HUES64 (cell line): ENCODE data around the gene CLPX.
"Not testable (repeated sequence)": the region's sequence is repeated elsewhere in the genome, so short reads cannot be mapped to it uniquely, and the experiment has no call there.

ENCODE experiments used
- H3K27ac ChIP-seq: 2 replicates; pipeline ENCODE4 v1.7.0; 2013; ENCODE audit warnings: low read depth, low read length, inconsistent platforms
- H3K27me3 ChIP-seq: 2 replicates; pipeline ENCODE4 v1.6.1; 2013; ENCODE audit warnings: mild to moderate bottlenecking, low read length; ENCODE audit not compliant: insufficient read depth
- H3K36me3 ChIP-seq: 2 replicates; pipeline ENCODE4 v1.6.1; 2013; ENCODE audit warnings: mild to moderate bottlenecking, low read length; ENCODE audit not compliant: insufficient read depth
- H3K4me1 ChIP-seq: 2 replicates; pipeline ENCODE4 v1.6.1; 2013; ENCODE audit warnings: mild to moderate bottlenecking, low read length, moderate library complexity; ENCODE audit not compliant: insufficient read depth
- H3K4me3 ChIP-seq: 2 replicates; pipeline ENCODE4 v1.5.1; 2013; ENCODE audit warnings: mild to moderate bottlenecking, low read length, moderate library complexity
- H3K9ac ChIP-seq: 2 replicates; pipeline ENCODE4 v1.6.1; 2013; ENCODE audit warnings: mild to moderate bottlenecking, low read depth, low read length
- H3K9me3 ChIP-seq: 2 replicates; pipeline ENCODE4 v1.6.1; 2013; ENCODE audit warnings: low read depth, low read length; ENCODE audit not compliant: insufficient read depth
- WGBS: fragments of 150-250, 120-280 bp; methylation state at CpG from one replicate; pipeline ENCODE4 v1.1.7; 2013; ENCODE audit warnings: missing lambda C conversion rate; 5-methylcytosine and 5-hydroxymethylcytosine counted together

Gene CLPX

DNA sequence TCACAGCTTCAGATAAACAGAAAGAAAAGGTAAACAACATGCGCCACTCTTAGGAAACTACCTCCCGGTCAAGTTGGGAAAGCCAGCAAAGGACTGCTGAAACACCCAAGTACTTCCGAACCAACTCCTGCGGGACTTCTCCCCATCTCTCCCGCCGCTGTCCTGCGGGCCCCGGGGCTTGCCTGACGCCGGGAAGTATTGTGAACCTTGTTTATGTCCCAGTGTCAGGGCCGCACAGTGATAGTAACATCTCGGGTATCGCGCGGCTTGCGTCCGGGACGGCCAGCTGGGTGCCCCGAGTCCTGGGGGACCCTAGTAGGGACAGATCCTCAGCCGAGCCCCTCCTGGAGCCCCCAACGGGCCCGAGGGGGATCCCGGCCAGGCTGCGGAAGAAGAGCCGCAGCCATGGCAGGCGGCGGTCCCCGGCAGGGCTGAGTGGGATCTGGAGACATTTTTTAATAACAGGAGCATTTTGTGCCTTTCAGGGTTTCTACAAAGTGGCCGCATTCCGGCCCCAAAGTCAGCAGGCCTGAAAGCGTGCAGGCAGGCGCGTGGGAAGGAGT, 756 bp downstream of the CLPX start:
- H3K27ac ChIP-seq, result peak overlapping the region; percentile 93
- H3K36me3 ChIP-seq, result peaks cover 16% of the 10 kb centered on the region
- H3K4me3 ChIP-seq, result peak overlapping the region; percentile 94
- peaks cover 12% of the 10 kb centered on the region; the same call in 1 of the 2 replicates for H3K4me1 ChIP-seq
- peak overlapping the region; percentile 88 for H3K9ac ChIP-seq
- WGBS, result under 1% methylated on average over 33 of the region's 33 CpGs
- H3K9me3 ChIP-seq, result no peaks in the 10 kb centered on the region
- H3K27me3 ChIP-seq, result no peaks in the 10 kb centered on the region

DNA sequence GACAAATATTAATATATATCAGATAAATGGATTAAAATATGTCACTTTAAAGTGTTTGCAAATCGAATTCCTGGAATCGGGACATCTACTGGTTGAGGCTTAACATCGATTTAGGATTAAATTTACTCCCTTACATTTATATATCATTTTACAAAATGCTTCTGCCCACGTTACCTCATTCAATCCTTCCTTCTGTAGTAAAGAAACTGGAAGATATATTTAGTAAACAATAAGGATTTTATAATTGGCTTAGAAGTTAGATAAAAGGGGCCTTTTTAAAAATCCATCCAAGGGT, 1.3 kb downstream of the CLPX start:
- peaks cover 21% of the 10 kb centered on the region for H3K36me3 ChIP-seq
- peak overlapping the region; percentile 93; the same call in 1 of the 2 replicates for H3K27ac ChIP-seq
- H3K4me3 ChIP-seq, result peak overlapping the region; percentile 94
- H3K4me1 ChIP-seq, result peaks cover 12% of the 10 kb centered on the region; the same call in 1 of the 2 replicates
- H3K27me3 ChIP-seq, result no peaks in the 10 kb centered on the region
- H3K9me3 ChIP-seq, result no peaks in the 10 kb centered on the region
- peak overlapping the region; percentile 88 for H3K9ac ChIP-seq
- 65% methylated on average over 3 of the region's 4 CpGs for WGBS

DNA sequence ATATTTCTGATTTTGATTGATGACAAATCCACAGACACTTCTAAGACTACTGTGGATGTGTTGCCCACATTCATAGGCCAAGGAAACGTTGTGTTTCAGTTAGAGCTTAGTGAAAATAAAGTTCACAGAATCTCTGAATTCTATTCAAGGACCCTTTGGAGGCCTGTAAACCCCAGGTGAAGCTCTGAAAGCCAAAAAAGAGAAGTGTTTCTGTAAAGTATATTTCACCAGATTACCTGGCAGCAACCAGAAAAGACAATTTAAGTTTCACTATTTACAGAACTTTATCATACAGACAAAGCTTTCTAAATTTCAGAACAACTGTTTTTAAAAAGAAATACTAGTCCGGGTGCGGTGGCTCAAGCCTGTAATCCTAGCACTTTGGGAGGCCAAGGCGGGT, 2.6 kb downstream of the CLPX start:
- Histone ChIP-seq H3K9me3 (no peaks in the 10 kb centered on the region), H3K4me3 (no peak overlapping the region), H3K4me1 (peaks cover 12% of the 10 kb centered on the region; the same call in 1 of the 2 replicates), H3K27ac (no peak overlapping the region), H3K9ac (no peak overlapping the region), H3K27me3 (no peaks in the 10 kb centered on the region), H3K36me3 (peaks cover 34% of the 10 kb centered on the region)
- WGBS, result 93% methylated on average over 4 of the region's 4 CpGs

DNA sequence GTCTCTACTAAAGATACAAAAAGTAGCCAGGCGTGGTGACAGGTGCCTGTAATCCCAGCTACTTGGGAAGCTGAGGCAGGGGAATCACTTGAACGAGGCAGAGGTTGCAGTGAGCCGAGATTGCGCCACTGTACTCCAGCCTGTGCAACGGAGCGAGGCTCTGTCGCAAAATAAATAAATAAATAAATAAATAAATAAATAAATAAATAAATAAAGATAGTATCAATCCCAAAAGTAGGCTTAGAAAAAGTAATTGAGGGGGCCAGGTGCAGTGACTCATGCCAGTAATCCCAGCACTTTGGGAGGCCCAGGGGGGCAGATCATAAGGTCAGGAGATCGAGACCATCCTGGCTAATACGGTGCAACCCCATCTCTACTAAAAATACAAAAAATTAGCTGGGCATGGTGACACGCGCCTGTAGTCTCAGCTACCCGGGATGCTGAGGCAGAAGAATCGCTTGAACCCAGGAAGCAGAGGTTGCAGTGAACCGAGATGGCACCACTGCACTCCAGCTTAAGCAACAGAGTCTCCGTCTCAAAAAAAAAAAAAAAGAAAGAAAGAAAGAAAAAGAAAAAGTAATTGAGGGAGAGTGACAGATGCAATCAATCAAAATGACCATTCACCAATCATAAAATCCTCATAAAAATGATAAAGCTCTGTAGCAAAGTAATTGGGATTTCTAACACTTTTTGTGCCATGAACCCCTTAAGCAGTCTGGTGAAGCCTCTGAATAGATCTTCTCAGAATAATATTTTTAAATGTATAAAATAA, 3.4 kb downstream of the CLPX start:
- not testable (repeated sequence) for H3K9ac ChIP-seq, H3K27ac ChIP-seq
- WGBS, result 95% methylated on average over 11 of the region's 15 CpGs

DNA sequence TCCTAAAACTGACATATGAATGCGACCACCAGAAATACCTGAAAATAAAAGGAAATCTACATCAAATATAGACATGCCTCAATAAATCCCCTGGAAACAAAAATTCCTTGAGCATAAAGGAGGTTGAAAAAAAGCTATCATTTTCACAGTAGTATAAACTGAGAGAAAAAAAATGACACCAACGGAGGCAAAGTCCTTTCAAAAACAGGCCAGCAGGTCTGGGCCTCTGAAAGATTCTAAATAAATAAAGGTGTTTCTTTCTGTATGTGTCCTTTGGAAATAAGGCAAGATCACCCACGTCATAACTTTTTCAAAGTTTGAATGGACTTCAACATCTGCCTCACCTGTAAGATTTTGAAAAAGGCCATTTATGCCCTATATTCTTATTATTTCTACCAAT, 5.0 kb downstream of the CLPX start:
- H3K9ac ChIP-seq, result no peak overlapping the region
- no peak overlapping the region for H3K27ac ChIP-seq
- H3K9me3 ChIP-seq, result no peaks in the 10 kb centered on the region
- no peaks in the 10 kb centered on the region for H3K27me3 ChIP-seq
- peaks cover 58% of the 10 kb centered on the region for H3K36me3 ChIP-seq
- H3K4me3 ChIP-seq, result no peak overlapping the region
- peaks cover 9% of the 10 kb centered on the region; the same call in 1 of the 2 replicates for H3K4me1 ChIP-seq
- WGBS, result 97% methylated on average over 3 of the region's 3 CpGs

More for the DNA sequence above, 3.4 kb downstream of the CLPX start:
- peaks cover 42% of the 10 kb centered on the region for H3K36me3 ChIP-seq
- H3K4me1 ChIP-seq, result peaks cover 12% of the 10 kb centered on the region; the same call in 1 of the 2 replicates
- H3K27me3 ChIP-seq, H3K9me3 ChIP-seq, H3K4me3 ChIP-seq: not testable (repeated sequence)

DNA sequence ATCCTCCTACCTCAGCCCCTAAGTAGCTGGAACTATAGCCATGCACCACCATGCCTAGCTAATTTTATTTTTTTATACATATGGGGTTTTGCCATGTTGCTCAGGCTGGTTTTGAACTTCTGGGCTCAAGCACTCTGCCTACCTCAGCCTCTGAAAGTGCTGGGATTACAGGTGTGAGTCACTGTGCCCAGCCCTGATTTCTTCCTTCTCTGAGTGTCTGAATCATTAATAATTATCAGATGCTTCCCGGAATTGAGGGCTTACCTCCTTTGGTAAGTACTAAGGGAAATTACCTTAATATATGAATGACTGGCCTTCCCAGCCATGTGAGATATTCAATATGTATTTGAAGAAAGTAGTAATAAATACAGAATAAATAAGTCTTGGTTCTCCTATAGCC, 7.2 kb downstream of the CLPX start:
- H3K9ac ChIP-seq, result no peak overlapping the region
- no CpG with 5 or more reads among the region's 1 CpG for WGBS
- no peaks in the 10 kb centered on the region for H3K27me3 ChIP-seq
- H3K4me1 ChIP-seq, result no peaks in the 10 kb centered on the region
- H3K27ac ChIP-seq, result no peak overlapping the region
- H3K4me3 ChIP-seq, result no peak overlapping the region
- no peaks in the 10 kb centered on the region for H3K9me3 ChIP-seq
- H3K36me3 ChIP-seq, result peaks cover 69% of the 10 kb centered on the region

DNA sequence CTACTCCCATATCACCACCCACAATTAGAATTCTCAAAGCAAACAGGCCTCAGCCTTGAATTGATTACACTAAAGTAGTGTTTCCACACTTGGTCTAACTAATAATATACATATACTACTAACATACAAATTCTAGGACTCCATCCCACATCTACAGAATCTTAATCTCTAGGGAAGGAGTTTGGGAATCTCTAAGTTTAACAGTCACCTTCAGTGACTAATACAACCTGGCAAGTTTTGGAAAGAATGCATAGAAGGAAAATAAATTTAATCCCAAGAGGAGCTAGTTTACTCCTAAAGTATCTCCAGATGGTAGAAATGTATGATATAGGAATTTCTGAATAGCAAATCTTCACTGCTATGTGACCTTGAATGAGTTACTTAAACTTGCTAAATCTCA, 9.1 kb downstream of the CLPX start:
- no peak overlapping the region for H3K4me3 ChIP-seq
- no peak overlapping the region for H3K9ac ChIP-seq
- H3K27ac ChIP-seq, result no peak overlapping the region
- H3K27me3 ChIP-seq, result no peaks in the 10 kb centered on the region
- H3K9me3 ChIP-seq, result no peaks in the 10 kb centered on the region
- H3K36me3 ChIP-seq, result peaks cover 82% of the 10 kb centered on the region
- H3K4me1 ChIP-seq, result no peaks in the 10 kb centered on the region

DNA sequence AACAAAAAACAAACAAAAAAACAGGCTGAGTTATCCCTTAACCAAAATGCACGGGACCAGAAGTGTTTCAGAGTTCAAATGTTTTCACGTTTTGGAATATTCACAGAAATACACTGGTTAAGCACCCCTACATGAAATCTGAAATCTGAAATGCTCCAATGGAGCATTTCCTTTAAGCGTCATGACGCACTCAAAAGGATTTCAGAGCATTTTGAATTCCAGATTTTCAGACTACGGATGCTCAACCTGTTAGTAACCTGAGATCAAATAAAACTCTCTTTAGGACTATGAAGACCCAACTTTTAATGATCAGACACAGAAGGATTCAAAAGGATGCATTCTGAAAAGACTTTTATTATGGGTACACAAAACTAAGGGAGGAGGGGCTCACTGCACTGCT, 9.6 kb downstream of the CLPX start:
- H3K36me3 ChIP-seq, result peaks cover 83% of the 10 kb centered on the region
- no peaks in the 10 kb centered on the region for H3K4me1 ChIP-seq
- no peak overlapping the region for H3K27ac ChIP-seq
- 94% methylated on average over 5 of the region's 5 CpGs for WGBS
- H3K27me3 ChIP-seq, result no peaks in the 10 kb centered on the region
- no peak overlapping the region for H3K4me3 ChIP-seq
- no peak overlapping the region for H3K9ac ChIP-seq
- no peaks in the 10 kb centered on the region for H3K9me3 ChIP-seq

DNA sequence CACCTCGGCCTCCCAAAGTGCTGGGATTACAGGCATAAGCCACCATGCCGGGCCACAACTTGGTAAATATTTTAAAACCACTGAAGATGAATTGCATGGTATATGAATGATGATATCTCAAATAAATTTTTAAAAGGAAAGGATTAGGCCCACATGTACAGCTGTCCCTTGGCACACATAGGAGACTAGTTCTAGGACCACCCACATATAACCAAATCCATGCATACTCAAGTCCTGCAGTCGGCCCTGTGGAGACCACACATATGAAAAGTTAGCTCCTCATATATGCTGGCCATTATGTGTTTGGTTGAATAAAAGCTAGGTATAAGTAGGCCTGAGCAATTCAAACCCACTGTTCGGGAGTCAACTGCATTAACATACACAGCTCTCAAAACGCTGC, 10.6 kb downstream of the CLPX start:
- peaks cover 77% of the 10 kb centered on the region for H3K36me3 ChIP-seq
- no peak overlapping the region for H3K27ac ChIP-seq
- H3K4me1 ChIP-seq, result no peaks in the 10 kb centered on the region

DNA sequence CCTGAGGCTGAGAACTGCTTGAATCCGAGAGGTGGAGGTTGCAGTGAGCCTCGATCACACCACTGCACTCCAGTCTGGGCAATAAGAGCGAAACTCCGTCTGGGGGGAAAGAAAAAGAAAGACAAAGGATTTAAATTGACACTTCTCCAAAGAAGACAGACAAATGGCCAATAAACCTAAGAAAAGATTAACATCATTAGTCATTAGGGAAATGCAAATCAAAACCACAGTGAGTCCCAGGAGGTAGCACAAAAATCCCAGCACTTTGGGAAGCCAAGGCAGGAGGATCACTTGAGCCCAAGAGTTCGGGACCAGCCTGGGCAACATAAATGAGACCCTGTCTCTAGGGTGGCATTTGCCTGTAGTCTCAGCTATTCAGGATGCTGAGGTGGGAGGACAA, 12.6 kb downstream of the CLPX start:
- H3K27ac ChIP-seq, result no peak overlapping the region
- no peaks in the 10 kb centered on the region for H3K4me1 ChIP-seq
- no peaks in the 10 kb centered on the region for H3K9me3 ChIP-seq
- no peaks in the 10 kb centered on the region for H3K27me3 ChIP-seq
- peaks cover 62% of the 10 kb centered on the region for H3K36me3 ChIP-seq
- H3K9ac ChIP-seq, result no peak overlapping the region
- WGBS, result 96% methylated on average over 4 of the region's 5 CpGs
- H3K4me3 ChIP-seq, result no peak overlapping the region

More for the DNA sequence above, 10.6 kb downstream of the CLPX start:
- no peak overlapping the region for H3K4me3 ChIP-seq
- H3K27me3 ChIP-seq, result no peaks in the 10 kb centered on the region
- no peaks in the 10 kb centered on the region for H3K9me3 ChIP-seq
- H3K9ac ChIP-seq, result no peak overlapping the region
- 91% methylated on average over 3 of the region's 5 CpGs for WGBS

DNA sequence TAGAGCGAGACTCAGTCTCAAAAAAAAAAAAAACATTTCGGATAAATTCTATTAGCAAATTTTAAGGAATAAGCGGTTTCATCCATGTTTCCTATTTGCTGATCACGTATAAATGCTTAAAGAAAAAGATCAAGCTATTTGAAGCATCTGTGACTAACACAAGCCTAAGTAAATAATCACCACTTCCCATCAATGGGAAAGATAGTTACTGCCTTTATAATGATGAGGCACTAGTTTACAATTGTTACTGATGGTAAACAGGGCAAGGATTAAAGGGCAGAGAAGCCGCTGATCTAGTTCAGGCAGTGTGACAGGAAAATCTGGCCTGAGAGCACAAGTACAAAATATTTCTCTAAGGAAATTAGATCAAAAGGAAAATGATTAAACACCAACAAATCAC, 13.7 kb downstream of the CLPX start:
- Histone ChIP-seq H3K9ac (no peak overlapping the region), H3K27ac (no peak overlapping the region), H3K36me3 (peaks cover 54% of the 10 kb centered on the region), H3K27me3 (no peaks in the 10 kb centered on the region), H3K4me1 (no peaks in the 10 kb centered on the region), H3K9me3 (no peaks in the 10 kb centered on the region), H3K4me3 (no peak overlapping the region)
- WGBS, result 99% methylated on average over 5 of the region's 5 CpGs
